ENCODE measurements around the gene SLC45A1. TPM values are rescaled to one million over a fixed set of nuclear protein-coding genes. Genes with fewer than 3 reads are reported as not detected.

The SLC45A1 gene
- total RNA-seq, 1 donor from 2014 or later, result 0.33 TPM

DNA sequence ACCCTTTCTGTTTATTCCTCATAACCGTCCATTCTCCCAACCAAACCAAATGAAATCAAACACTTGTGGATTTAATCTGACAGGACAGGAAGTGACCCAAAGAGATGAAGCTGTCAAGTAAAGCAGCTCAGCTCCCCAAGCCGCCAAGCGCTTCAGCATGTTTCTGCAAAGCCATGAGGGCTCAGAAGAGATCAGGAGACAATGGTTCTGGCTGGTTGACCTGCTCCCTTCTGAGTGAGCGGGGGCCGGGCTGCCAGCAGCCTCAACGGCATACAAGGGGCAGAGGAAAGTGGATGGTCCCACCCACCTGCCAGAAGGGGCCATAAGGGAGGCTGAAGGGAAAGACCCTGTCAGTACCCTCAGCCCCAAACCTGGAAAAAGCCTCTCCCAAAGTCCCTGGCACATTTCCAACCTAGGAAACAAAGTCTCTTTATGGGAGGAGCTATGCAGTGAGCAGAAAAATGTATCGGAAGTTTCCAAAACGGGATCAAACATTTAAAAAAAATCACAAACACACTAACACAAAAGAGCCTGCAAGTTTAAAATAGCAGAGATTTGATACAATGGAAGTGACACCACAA is 45.4 kb downstream of the SLC45A1 start:
- DNase-seq (no peak), ATAC-seq (ENCODE audit: low read depth) (no peak)
- TF ChIP-seq, protein P1, sequence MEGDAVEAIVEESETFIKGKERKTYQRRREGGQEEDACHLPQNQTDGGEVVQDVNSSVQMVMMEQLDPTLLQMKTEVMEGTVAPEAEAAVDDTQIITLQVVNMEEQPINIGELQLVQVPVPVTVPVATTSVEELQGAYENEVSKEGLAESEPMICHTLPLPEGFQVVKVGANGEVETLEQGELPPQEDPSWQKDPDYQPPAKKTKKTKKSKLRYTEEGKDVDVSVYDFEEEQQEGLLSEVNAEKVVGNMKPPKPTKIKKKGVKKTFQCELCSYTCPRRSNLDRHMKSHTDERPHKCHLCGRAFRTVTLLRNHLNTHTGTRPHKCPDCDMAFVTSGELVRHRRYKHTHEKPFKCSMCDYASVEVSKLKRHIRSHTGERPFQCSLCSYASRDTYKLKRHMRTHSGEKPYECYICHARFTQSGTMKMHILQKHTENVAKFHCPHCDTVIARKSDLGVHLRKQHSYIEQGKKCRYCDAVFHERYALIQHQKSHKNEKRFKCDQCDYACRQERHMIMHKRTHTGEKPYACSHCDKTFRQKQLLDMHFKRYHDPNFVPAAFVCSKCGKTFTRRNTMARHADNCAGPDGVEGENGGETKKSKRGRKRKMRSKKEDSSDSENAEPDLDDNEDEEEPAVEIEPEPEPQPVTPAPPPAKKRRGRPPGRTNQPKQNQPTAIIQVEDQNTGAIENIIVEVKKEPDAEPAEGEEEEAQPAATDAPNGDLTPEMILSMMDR (IDR thresholded peaks at IDR 0.05), result no peak
- Mint-ChIP-seq H3K36me3 (ENCODE audit: low read depth) (peaks cover 77% of the 10 kb centered on the region), H3K9me3 (no peaks in the 10 kb centered on the region), H3K27ac (no peak overlapping the region), H3K4me1 (peaks cover 21% of the 10 kb centered on the region), H3K4me3 (no peak overlapping the region), H3K27me3 (no peaks in the 10 kb centered on the region)
- intact Hi-C loops (cut with micrococcal nuclease), result no loop called here
- ChIA-PET POLR2A (no interaction called here), CTCF (interaction anchor here (1.6 kb wide), 1 partner anchor 13 kb away, joined by 5 read pairs; no protein-coding TSS in a partner anchor)

- no peaks in the 10 kb centered on the region for H3K27me3 Mint-ChIP-seq
- no peak overlapping the region for H3K27ac Mint-ChIP-seq
- ChIA-PET POLR2A (interaction anchor here (0.6 kb wide), 1 partner anchor 31 kb away, joined by 3 read pairs; no protein-coding TSS in a partner anchor), CTCF (no interaction called here)
- intact Hi-C loops (cut with micrococcal nuclease), result no loop called here
- TF ChIP-seq, protein P1 (IDR thresholded peaks at IDR 0.05), result no peak
- DNase-seq (no peak), ATAC-seq (ENCODE audit: low read depth) (no peak)
- H3K4me1 Mint-ChIP-seq, result peaks cover 23% of the 10 kb centered on the region
- peaks cover 72% of the 10 kb centered on the region for H3K36me3 Mint-ChIP-seq (ENCODE audit: low read depth)
- no peak overlapping the region for H3K4me3 Mint-ChIP-seq
- H3K9me3 Mint-ChIP-seq, result no peaks in the 10 kb centered on the region
Measured at GRCh38 chr1:8363767-8364301, 45.9 kb downstream of the SLC45A1 start.

GRCh38 chr1:8364528-8365442 is 46.9 kb downstream of the SLC45A1 start:
- CTCF ChIA-PET, result no interaction called here
- H3K4me1 Mint-ChIP-seq, result peaks cover 28% of the 10 kb centered on the region
- ATAC-seq (ENCODE audit: low read depth), result no peak
- DNase-seq, result no peak
- TF ChIP-seq, protein P1 (IDR thresholded peaks at IDR 0.05), result no peak
- POLR2A ChIA-PET, result interaction anchor here (0.6 kb wide), 1 partner anchor 30 kb away, joined by 3 read pairs; no protein-coding TSS in a partner anchor
- H3K9me3 Mint-ChIP-seq, result no peaks in the 10 kb centered on the region
- H3K4me3 Mint-ChIP-seq, result no peak overlapping the region
- no peak overlapping the region for H3K27ac Mint-ChIP-seq
- intact Hi-C loops (cut with micrococcal nuclease), result no loop called here
- peaks cover 67% of the 10 kb centered on the region for H3K36me3 Mint-ChIP-seq (ENCODE audit: low read depth)
- H3K27me3 Mint-ChIP-seq, result no peaks in the 10 kb centered on the region

DNA sequence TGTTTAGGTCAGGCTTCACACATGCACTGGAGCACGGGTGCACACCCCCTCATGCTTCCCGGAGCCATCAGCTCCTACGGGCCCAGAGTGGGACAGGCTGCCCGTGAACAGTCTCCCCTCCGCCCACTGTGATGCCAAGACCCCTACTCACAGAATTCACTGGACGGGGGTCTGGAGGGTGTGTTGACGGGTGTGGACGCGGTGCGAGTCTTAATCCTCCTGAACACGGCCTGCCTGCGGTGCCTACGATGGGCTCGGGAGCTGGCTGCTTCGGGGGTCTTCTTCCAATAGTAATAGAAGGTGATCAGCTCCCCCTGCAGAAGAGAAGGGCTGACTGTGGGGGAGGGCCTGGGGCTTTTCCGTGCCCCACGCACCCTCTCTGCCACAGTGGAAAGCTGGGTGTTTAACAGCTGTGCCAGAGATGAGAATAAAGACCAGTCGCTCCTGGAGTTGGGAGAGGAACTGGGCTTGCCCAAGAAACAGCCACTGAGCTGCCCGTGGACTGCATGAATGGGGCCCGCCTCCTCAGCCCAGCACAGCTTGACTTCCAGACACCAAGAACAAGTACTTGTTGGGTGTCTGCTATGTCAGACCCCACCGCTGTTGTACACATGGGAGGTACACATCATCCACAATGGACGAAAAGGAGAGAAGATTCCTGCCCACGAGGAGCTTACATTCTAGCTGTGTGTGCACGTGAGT is 47.9 kb downstream of the SLC45A1 start:
- H3K4me1 Mint-ChIP-seq, result peaks cover 28% of the 10 kb centered on the region
- no peak for ATAC-seq (ENCODE audit: low read depth)
- peaks cover 77% of the 10 kb centered on the region for H3K36me3 Mint-ChIP-seq (ENCODE audit: low read depth)
- POLR2A ChIA-PET, result no interaction called here
- DNase-seq, result no peak
- H3K27me3 Mint-ChIP-seq, result no peaks in the 10 kb centered on the region
- TF ChIP-seq, protein P1 (IDR thresholded peaks at IDR 0.05), result no peak
- intact Hi-C loops (cut with micrococcal nuclease), result no loop called here
- H3K4me3 Mint-ChIP-seq, result no peak overlapping the region
- H3K27ac Mint-ChIP-seq, result no peak overlapping the region
- CTCF ChIA-PET, result no interaction called here
- H3K9me3 Mint-ChIP-seq, result no peaks in the 10 kb centered on the region

Measured in activated B cell treated with CpG ODN at 0.5 μM for 24 hours (primary cell).